RPMI8226 (cell line): Measurements from ENCODE around the gene NR2E3.

Experiments used
- DNase-seq: peaks from one replicate; pipeline ENCODE4 v3.0.0-alpha.2; 2015

NR2E3 gene

GRCh38 chr15:71810256-71811035 lies at the start of gene NR2E3:
TSS of gene NR2E3 (plus strand) at chr15:71810554. CDS start at chr15:71810744, 190 bp downstream.
- no peak for DNase-seq

GRCh38 chr15:71760852-71761251 lies 49.5 kb upstream of the NR2E3 start:
- DNase-seq: no peak

DNA sequence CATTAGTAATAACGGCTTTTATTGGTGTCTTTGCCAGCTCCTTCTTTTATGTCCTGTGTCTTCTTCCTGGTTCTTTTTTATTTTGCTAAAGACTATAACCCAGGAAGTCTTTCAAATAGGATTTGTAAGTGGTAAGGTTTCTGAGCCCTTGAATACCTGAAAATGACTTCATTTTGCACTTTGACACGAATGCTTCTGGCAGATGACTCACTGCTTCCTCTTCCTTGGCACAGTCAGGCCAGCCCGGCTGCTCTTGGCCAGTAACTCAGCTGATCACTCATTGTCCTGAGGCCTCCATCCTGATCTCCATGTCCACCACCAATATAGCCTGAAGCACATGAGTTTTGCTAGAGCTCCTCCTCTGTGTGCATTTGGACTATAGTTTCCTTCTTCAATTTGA lies 48.7 kb upstream of the NR2E3 start:
- DNase-seq: no peak

DNA sequence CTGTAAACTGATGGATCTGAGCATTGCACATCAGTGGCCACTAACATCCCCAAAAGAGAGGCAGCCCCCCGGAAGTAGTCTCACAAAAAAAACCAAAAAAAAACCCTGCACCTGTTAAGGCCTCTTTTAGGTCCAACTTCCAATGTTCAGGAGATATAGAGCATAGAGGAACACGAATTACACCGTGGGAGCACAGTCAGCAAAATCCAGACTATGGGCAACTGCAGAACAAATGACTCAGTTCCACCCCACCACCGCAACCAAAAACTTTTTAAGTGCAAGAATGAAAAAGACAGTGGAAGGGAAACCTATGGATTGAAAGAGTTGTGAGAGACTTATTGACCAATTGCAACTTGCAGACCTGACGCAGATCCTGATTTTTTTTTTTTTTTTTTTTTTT lies 42.2 kb upstream of the NR2E3 start:
- no peak for DNase-seq

- DNase-seq: no peak
Observed at GRCh38 chr15:71773206-71773859, 37.0 kb upstream of the NR2E3 start.

GRCh38 chr15:71775856-71776255 lies 34.5 kb upstream of the NR2E3 start:
- DNase-seq: no peak

DNA sequence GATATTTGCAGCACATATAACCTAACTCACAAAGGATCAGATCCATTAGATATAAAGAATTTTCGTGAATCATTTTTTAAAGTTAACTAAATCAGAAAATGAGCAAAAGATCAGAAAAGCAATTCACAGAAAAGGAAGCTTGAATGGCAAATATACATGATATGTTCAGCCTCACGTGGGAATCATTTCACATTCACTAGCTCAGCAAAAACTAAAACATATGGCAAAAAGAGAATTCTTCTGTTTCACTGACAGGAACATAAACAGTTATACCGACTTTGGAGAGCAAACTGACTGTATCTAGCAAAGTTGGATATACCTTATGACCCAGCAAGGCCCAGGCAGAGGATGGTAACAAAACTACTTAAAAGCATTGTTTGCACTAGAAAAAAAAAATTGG lies 34.0 kb upstream of the NR2E3 start:
- DNase-seq: no peak

- DNase-seq: no peak
Observed at GRCh38 chr15:71777216-71777943, 33.0 kb upstream of the NR2E3 start.

- DNase-seq: no peak
Observed at GRCh38 chr15:71779073-71779797, 31.1 kb upstream of the NR2E3 start.

GRCh38 chr15:71780115-71780976 lies 30.0 kb upstream of the NR2E3 start:
- peak; percentile 76 for DNase-seq

DNA sequence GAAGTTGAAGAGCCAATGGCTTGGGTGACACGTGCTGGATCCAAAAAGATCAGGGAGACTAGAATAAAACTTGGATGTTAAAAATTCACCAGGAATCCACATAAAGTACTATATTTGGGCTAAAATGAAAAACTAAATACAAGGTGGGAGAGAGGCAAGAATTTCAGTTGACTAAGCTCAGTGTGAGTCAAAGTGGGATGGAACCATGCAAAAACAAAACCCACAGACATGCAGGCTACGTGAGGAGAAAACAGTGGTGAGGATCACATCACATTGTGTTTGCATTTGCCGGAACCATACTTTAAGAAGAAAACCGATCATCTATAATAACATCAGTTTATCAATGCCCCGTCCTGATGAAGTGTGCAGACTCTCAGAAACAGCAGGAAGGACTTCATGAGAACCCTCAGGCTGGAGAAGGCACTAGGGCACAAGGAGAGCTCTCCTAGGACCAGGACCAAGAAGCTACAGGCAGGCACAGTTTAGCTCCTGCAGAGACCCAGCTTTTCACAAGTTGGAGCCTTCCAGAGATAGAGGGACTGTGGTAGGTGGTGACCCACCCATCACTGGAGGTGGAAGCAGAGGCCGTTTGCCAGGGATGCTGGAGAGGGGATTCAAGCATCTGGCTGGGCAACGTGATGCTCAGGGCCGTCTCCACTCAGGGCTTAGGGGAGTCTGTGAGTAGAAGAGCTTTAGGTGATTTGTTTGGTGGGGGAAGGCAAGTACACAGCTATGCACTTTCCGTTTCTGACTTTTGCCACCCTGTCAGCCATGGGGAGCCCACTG lies 29.0 kb upstream of the NR2E3 start:
- no peak for DNase-seq

- DNase-seq: no peak
Observed at GRCh38 chr15:71781965-71782265, 28.4 kb upstream of the NR2E3 start.

DNA sequence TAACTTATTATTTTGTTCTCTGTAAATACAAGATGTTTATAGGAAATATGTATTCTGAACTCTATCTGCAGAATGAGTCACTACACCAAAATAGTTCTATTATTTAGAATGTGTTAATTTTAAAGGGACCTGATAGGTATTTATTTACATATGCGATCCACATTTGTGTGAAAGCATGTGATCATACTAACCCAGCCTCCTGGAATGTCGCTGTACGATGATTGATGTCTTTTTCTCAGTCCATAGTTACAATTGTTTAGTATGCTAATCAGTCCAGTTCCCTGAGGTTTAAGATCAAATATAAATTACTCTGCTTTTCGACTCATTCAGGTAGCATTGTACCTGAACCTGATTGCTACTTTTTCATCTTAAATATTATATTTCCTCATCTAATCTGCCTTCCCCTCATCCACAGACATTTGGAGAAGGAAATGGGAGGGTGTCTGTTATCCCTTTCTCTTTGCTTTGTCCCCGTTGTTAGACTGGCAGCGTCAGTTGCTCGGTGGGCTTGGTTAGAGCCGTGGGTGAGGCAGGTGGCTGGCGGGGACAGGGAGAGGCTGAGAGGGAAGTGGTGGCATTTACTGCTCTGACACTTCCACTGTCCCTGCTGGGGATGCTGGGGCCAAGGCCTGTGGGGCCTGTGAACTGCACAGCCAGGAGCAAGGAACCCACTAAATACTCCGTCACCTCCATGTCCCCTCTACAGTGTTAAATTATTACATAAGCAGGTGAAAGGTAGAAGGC lies 27.8 kb upstream of the NR2E3 start:
- no peak for DNase-seq

GRCh38 chr15:71784719-71785118 lies 25.6 kb upstream of the NR2E3 start:
- DNase-seq: no peak

DNA sequence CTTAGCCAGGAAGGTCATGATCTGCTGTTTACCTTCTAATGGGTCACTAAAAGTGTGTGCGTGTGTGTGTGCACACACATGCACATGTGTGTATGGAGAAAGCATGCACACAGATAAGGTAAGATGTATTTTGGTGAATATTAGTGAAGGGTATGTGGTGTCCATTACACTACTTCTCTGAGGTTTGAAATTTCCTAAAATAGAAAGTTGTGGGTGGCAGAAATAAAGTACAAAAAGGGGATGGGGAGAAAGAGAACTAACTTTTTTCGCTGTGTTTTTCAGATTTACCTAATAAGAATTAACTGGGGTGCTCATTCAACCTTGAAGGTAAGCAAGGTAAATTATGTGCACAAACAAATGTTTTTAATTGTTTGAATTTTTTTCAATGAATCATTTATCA lies 24.4 kb upstream of the NR2E3 start:
- no peak for DNase-seq

GRCh38 chr15:71786673-71787072 lies 23.7 kb upstream of the NR2E3 start:
- DNase-seq: no peak

DNA sequence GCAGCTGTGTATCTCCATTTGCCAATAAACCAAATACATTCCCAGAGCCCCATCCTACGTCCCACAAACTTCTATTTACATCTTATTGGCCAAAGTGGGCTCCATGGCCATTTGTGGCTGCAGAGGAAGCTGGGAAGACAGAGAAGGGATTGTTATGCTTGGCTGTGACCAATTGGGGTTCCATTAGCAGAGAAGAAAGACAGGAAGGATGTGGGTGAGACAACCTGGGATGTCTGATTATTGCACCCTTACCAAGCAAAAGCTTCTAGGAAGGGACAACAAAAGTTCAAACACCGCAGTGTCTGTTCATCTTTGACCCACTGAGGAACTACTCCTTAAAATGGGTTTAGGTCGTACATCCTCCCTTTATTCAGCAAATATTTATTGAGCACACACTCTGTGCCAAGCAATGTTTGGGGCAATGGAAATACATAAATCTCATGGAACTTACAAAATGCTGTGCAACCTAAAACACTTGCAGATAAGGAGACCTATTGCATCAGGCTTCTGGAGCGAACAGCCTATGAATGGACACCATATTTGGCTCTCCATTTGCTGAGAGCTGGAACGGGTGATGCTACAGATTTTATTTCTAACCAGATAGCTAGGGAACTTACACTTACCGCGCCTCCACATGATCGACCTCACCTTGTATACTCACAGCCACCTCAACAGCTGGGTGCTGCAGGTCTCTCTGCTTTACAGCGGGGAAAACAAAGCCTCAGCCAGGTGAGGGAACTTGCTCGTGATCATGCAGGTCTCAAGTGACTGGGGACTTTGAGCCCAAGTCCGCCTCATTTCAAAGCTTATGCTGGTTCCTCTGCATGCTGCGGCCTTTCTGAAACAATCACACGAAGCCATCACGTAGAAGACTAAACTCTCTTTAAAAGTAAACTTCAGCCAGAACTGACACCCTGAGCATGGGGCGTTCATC lies 21.4 kb upstream of the NR2E3 start:
- DNase-seq: no peak

DNA sequence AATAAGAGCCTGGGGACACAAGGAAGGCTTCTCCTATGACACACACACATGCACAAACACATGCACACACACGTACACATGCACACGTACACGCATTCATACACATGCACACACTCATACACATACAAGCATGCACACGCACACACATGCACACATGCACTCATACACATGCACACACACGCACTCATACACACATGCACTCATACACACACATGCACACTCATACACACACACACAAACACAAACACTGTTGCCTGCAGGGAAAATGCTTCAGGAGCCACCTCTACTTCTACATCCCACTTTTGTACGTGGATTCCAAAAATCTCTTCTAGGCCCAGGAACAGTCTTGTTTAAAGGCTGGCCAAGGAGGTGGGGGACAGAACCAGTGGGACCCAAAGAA lies 20.7 kb upstream of the NR2E3 start:
- no peak for DNase-seq

DNA sequence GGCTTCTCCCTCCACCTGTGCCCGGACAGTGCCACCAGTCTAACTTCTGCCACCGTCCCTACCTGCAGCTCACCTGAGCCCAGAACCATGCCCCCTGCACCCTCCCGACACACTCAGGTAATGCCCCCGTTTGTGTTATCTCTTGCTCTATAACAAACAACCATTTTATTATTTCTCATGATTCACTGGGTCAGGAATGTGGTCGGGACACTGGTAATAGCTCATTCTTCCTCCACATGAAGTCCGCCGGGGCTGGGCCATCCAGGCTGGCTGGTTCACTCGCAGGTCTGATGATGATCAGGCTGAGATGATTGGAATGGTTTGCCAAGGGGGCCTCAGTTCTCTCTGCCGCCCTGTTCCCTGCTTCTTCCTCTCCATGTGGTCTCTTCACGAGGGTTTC lies 20.3 kb upstream of the NR2E3 start:
- no peak for DNase-seq

GRCh38 chr15:71791975-71792374 lies 18.4 kb upstream of the NR2E3 start:
- no peak for DNase-seq
